SK-N-SH treated with all-trans-retinoic acid at 6 μM for 48 hours (cell line): ENCODE results near the gene CCN2.
"Not testable (repeated sequence)": the region's sequence is repeated elsewhere in the genome, so short reads cannot be mapped to it uniquely, and the experiment has no call there.

ENCODE experiments used
- ARNTL ChIP-seq: fragments of 450-650 bp; formaldehyde crosslinking; IDR thresholded peaks from 2 replicates; pipeline ENCODE4 v1.5.0; 2020; ENCODE audit warnings: low read depth, mild to moderate bottlenecking, moderate library complexity, borderline replicate concordance
- BACH2 ChIP-seq: fragments of 250-450 bp; sonication (Bioruptor Pico); IDR thresholded peaks from 2 replicates; pipeline ENCODE4 v1.9.0; 2021; ENCODE audit warnings: mild to moderate bottlenecking, borderline replicate concordance
- CSDC2 ChIP-seq: fragments of 250-450 bp; sonication (Bioruptor Pico); IDR thresholded peaks from 2 replicates; pipeline ENCODE4 v1.5.0; 2020; ENCODE audit warnings: mild to moderate bottlenecking, moderate library complexity
- CSRNP3 ChIP-seq: fragments of 250-450 bp; sonication (Bioruptor Pico); IDR thresholded peaks from 2 replicates; pipeline ENCODE4 v1.5.1; 2021; ENCODE audit warnings: mild to moderate bottlenecking, moderate library complexity
- OSR1 ChIP-seq: fragments of 250-450 bp; sonication (Bioruptor Pico); IDR thresholded peaks from 2 replicates; pipeline ENCODE4 v1.8.0; 2022; ENCODE audit warnings: moderate library complexity, mild to moderate bottlenecking, inconsistent platforms
- PATZ1 ChIP-seq: fragments of 250-450 bp; sonication (Bioruptor Pico); IDR thresholded peaks from 2 replicates; pipeline ENCODE4 v1.8.0; 2020; ENCODE audit warnings: mild to moderate bottlenecking, moderate library complexity, borderline replicate concordance
- PPARA ChIP-seq: fragments of 250-450 bp; sonication (Bioruptor Pico); IDR thresholded peaks from 2 replicates; pipeline ENCODE4 v1.5.0; 2020; ENCODE audit warnings: mild to moderate bottlenecking, borderline replicate concordance
- RARB ChIP-seq: fragments of 250-450 bp; sonication (Bioruptor Pico); IDR thresholded peaks from 2 replicates; pipeline ENCODE4 v1.8.0; 2021; ENCODE audit warnings: mild to moderate bottlenecking, moderate library complexity
- ZFP3 ChIP-seq: fragments of 250-450 bp; sonication (Bioruptor Pico); IDR thresholded peaks from 2 replicates; pipeline ENCODE4 v1.5.0; 2020; ENCODE audit warnings: mild to moderate bottlenecking, moderate library complexity
- ZFP30 ChIP-seq: fragments of 450-650 bp; formaldehyde crosslinking; IDR thresholded peaks from 2 replicates; pipeline ENCODE4 v1.5.0; 2022; ENCODE audit warnings: mild to moderate bottlenecking, moderate library complexity
- ZNF565 ChIP-seq: fragments of 450-650 bp; formaldehyde crosslinking; conservative IDR thresholded peaks from 2 replicates; pipeline ENCODE4 v1.5.0; 2020; ENCODE audit warnings: low read depth, mild to moderate bottlenecking, moderate library complexity
- ZNF8 ChIP-seq: fragments of 450-650 bp; formaldehyde crosslinking; IDR thresholded peaks from 2 replicates; pipeline ENCODE4 v1.5.0; 2020; ENCODE audit warnings: mild to moderate bottlenecking, moderate library complexity

GRCh38 chr6:131901326-131901873 lies 49.8 kb downstream of the CCN2 start:
- not testable (repeated sequence) for TF ChIP-seq ZNF8 (CRISPR knock-in tag); PATZ1 (CRISPR knock-in tag); ZFP3 (CRISPR knock-in tag); ZFP30 (CRISPR knock-in tag); BACH2 (CRISPR knock-in tag); OSR1 (CRISPR knock-in tag); ARNTL; PPARA (CRISPR knock-in tag); CSRNP3 (CRISPR knock-in tag); RARB; ZNF565 (CRISPR knock-in tag); CSDC2
